DMS153 treated with DMSO at 0.1 percent for 48 hours (cell line): ENCODE data around the gene TMEM178B.

Experiments
- DNase-seq: peaks from one replicate; lab custom pipeline; 2025; ENCODE audit not compliant: unreplicated experiment; lab: John Stamatoyannopoulos, UW

TMEM178B gene

DNA sequence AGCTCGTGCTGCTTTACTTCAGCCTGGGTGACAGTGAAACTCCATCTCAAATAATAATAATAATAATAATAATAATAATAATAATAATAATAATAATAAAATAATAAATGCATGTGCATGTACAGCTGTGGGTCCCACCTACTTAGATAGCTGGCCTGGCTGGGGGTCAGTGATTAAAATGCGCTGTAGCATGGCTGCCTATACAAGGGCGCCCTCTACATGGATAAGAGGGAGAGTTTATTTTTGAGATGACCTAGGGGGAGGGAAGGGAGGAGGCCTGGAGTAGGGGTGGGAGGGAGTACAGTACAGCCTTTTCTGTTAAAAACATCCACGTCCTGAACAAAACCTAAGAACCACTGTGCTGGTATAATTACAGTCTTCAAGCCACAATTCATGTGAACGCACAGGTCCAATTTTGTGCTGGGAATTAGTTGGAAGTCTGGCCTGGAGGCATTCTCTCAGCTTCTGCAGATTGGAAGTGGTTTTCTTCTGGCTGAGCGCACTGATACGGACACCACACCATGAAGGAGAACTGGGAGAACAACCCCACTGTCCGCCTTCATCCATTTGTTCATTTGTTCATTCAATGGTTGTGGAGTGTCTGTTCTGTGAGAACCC, 146.5 kb downstream of the TMEM178B start:
- peak; percentile 51 for DNase-seq

DNA sequence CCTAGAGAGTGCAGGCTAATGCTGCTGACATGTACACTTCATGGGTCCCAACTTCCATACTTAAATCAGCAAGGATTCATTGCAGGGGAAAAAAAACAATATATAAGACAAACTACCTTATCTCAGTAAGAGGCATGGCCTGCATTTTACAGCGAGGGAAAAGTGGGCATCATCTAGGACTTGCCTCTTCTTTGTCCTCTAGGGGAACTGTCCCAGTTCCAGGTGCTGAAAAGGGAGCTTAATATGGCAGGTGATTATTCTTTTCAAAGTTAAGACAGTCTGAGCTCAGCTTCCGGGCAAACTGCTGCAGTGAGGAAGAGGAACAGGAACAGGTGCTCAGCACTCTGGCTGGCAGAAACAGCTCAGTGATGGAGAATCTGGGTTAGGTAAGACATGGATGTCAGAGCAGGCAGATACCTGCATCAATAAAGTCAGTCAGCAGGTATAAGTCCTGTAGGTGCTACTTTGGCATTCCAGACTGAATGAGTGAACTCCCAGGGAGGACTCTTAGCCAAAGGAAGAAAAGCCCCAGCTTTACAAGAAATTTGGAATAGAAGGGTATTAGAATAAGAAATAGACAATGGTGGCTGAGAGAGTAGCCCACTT, 147.2 kb downstream of the TMEM178B start:
- no peak for DNase-seq

DNA sequence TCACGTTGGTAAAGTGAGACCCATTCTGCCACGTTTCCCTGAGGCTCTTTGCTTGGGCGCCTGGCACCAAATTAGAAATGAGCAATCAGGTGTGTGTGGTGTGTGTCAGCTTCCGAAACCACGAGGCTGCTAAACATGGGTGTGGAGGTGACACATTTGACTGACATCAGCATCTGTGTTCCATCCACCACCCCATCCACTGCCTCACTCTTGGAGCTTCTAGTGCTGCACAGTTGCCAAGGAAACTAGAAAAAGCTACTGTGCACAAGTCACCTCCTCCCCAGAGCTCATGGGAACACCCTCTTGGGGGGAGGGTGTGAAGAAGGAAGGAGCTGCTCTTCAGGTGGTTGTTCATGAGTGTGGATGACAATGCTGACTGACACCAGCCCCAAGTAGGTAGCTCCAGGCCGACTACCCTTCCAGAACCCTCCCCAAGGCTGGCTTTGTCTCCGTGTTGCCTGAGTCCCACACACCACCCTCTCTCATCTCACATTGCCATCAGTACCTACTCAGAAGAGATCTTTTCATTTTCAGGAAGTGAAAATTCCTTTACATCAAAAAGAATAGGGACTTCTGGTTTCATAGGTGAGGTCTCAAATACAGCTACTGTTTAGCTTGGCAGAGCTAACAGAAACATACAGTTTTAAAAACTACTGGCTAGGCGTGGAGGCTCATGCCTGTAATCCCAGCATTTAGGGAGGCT, 152.2 kb downstream of the TMEM178B start:
- DNase-seq, result no peak

DNA sequence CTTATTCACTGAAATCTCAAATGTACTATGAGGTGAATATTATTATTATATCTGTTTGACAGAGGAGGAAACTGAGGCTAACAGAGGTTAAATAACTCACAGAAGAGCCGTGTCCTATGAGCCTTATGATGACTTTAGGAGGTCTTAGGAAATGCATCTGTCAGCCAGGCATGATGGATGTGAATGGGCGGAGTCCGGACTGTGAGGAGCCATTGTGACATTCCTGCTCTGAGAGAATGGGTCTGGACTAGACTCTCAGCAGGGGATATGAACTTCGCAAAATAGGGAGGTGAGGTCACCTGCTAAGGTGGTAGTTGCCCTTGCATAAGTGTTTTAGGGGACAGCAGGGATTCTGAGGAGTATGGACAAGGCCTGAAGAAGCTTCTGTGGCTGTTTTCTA, 153.6 kb downstream of the TMEM178B start:
- DNase-seq, result no peak

DNA sequence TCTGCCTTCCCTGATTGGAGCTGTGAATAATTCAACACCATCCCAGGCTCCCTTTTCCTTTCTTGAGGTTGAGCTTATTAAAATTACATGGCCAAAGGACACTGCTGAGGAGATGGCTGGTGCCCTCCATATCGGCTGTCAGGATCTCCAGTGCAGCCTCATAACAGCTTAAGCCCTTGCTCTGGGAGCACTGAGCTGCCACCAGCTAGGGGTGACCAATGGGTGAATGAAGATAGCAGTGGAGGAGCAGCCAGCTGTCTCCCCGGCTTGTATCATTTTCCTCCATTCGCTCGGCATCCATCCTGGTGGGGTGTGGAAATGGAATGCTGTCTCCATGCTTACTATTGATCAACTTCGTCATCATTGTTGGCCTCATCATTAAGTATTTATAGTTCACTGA, 154.6 kb downstream of the TMEM178B start:
- DNase-seq, result no peak

DNA sequence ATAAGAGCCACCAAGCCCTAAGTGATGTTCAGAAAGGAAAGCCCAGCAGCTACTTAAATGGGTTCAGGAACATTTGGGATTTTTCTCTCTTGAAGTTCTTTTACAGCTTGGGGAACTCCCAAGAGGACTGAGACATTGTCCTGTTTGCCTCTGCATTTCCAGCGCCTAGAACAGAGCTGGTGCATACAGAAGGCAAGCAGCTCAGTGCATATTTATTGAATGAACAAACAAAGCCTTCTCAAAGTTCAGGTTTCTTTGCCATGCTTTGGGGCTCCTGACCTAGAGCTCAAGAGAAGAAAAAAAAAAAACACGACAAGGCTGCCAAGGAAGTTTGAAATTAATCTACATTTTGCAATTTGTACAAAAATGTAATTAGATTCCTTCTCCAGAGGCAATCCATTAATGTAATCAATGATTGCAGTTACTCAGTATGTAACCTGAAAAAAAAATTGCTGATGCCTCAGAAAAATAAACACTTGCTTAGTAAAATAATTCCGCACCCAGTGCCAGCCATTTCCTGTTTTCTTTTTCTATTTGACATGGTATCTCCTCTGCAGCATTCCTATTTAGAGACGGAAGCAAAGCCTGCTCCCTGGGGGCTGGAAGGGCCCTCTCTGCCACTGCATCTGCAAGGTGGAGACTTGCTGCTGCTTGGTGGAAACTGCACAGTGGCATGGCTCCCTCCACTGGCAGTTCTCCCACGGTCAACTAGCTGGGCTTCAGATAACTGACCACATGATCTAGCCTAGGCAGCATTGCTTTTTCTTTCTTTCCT, 157.3 kb downstream of the TMEM178B start:
- peak; percentile 72 for DNase-seq

DNA sequence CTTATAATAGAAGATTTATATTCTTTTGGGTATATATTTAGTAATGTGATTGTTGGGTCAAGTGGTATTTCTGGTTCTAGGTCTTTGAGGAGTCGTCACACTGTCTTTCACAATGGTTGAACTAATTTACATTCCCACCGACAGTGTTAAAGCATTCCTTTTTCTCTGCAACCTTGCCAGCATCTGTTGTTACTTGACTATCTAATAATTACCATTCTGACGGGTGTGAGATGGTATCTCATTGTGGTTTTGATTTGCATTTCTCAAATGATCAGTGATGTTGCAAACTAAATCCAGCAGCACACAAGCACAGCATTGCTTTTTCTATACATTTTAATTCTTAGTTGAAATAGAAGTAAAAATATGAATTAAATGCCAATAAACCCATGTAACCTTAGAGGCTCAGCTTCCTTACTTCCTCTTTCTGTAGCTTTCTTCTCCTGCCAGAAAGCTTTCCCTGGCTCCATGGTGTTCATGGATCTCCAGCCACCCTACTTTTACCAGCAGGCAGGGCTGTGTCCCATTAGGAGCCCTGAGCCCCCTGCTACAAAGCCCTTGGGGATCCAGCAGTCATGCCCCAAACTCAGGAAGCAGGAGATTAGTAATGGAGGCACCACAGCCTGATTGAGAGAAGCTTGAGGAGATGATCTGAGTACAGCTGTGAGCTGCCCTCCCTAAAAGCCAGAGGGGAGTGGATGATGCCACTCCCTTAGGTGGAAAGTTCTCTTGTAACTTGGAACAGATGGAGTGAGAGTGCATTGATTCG, 158.6 kb downstream of the TMEM178B start:
- no peak for DNase-seq

DNA sequence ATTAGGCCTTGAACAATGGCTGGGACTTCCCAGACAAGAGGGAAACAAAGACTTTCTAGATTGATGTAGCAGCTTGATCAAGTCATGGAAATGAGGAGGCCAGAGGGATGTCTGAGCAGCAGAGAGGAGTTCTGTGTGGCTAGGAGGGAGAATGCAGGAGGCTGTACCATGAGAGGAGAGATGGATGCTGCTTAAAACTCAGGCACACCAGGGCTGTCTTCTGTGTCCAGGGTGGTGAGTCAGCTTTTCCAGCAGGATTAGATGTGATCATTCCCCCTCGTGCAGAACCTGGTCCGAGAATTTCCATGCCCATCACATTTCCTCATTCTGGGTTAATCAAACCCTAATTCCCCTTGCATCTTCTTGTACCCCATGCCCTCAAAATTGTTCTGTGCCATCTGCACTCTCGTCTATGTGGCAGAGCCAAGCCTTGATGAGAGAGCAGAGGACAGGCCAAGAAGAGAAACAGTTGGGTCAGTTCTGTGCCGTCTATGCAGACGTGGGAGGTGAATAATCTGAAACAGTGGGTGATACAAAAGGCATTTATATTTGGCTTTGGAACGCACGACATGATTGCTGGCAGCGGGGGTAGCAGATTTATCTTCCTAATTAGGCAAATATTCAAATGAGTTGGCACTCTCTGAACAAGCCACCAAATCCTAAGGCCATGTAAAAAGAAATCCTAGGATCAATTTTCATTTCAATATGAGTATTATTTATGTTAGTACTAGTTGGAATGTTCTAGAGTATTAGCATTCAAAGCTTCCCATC, 160.7 kb downstream of the TMEM178B start:
- DNase-seq, result no peak

DNA sequence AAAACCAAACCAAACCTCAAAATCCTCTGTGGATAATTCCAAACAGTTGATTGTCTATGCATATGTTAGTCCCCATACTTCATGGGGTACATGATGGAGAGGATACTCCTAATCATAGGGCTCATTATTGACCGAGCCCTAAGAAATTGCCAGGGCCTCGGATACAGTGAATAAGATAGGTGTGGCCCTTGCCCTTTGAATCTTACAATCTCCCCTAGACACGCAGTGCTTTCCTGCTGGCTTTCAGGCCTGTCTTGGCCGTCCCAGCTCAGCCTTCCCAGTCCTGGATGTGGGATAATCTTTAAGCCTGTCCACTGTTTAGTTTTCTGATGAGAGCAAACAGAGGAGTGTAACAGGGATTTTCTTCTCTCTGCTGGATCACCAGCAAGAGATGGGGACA, 161.8 kb downstream of the TMEM178B start:
- no peak for DNase-seq

DNA sequence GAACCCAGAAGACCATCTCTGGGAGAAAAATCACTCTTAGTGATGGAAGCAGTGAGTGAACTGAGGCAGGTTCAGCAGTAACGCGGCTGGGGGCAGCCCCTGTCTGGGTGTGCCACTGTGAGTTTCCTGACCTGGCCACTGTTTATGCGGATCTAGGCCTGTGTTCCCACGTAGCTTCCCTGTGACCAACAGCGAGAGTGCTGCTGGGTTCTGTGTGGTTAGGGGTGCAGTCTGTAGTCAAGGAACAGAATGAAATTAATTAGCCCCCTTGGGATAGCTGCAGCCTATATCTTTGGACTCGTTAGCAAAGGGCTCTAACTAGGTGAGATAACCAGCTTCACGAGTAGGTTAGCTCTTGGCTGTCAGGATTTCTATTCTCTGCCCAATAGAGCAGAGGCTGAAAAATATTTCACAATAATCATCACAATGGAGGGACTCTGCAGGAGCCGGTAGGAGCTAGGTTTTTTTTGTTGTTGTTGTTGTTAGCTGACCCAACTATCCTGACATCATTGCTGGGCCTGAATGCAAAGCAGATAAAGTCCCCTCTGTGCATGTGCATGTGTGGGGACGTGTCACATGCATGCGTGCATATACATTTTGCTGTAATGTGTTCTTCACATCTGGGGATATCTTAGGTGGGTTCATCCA, 164.9 kb downstream of the TMEM178B start:
- DNase-seq, result no peak

DNA sequence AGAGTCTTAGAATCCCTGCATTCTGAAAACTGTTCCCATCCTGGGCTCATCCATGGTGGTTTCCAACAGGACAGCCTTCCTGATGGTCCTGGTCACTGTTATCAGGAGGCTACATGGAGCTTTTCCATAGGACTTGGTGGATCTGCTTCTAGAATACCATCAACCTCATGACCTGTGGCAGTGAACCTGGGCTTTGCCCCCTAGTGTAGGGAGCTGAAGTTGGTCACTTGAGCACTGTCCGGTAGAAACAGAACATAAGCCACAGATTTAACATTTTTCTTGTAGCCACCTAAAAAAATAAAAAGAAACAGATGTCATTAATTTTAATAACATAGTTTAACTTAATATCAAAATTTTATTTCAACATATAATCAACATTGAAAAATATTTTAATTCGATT, 165.8 kb downstream of the TMEM178B start:
- no peak for DNase-seq

DNA sequence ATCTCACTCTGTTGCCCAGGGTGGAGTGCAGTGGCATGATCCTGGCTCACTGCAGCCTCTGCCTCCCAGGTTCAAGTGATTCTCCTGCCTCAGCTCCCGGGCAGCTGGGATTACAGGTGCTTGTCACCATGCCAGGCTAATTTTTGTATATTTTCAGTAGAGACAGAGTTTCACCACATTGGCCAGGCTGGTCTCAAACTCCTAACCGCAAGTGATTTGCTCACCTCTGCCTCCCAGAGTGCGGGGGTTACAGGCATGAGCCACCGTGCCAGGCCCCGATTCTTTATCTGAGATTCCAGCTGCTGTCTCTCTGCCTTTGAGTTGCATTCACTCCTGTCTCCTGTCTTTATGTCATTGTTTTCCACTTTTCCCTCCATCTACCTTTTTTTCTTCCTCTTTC, 168.7 kb downstream of the TMEM178B start:
- DNase-seq, result no peak

DNA sequence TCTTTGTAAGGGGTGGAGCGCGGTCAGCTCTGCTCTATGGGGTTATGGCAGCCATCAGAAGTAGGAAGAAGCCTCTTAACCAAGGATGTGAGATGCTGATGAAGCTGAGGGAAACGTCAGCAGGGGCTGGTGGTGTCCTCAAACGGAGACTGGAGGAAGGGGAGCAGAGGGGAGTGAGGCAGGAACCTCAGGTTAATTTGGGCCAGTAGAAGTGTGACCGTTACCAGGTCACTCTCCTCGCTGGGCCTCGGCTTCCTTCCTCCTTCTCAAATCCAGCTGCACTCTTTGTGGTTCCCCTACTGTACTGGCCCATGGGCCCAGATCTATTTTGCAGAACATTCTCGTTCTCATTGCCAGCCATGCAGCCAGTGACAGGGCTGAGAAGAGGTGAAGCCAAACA, 169.5 kb downstream of the TMEM178B start:
- DNase-seq, result no peak

DNA sequence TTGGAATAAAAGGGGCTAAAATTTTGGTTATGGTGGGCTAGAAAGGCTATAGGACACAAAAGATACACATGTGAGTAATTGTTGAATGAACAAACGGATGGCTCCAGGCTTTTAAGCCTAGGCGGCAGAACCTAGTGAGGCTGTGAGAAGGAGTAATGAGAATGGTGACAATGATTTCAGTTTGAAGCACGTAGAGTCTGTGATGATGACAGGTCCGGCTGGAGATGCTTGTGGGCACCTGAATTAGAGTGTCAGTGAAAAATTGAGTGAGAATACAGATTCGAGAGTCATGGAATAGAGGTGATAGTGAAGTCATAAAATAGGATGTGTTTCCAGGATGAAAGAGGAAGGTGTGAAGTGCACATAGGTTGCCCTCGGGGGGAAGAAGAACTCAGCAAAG, 170.6 kb downstream of the TMEM178B start:
- no peak for DNase-seq

DNA sequence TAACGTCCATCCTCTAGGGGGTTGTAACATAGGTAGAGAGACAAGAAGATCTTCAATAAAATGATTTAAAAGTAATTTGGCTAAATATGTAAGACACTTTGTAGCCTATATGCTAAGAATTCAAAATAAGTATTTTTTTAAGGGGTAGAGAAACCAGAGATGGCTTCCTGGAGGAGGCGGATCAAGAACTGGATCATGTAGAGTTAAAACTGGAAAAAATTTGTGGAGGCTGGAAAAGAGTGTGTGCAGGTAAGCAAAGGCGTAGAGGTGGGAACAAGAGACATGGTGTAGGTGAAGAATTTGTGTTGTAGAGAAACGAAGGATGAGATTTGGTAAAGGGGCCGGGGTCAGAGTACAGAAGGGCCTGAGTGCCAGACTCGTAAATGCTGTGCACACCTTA, 172.6 kb downstream of the TMEM178B start:
- no peak for DNase-seq

DNA sequence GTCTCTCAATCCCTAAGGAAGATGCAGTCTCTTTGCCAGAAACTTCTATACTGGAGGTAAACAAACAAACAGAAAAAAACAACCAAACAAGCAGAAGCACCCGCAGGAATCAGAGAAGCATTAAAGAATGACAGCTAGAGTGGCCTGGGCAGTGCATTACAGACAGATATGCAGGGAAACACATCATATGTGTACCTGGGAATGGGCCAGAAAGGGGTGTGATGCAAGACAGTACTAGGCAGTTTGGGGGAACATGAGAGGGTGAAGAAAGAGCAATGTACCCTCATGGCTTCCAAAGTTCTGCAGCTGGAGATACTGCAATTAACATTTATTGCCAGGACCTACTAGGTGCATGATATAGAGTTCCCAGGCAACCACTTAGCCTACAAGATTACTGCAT, 177.3 kb downstream of the TMEM178B start:
- no peak for DNase-seq

DNA sequence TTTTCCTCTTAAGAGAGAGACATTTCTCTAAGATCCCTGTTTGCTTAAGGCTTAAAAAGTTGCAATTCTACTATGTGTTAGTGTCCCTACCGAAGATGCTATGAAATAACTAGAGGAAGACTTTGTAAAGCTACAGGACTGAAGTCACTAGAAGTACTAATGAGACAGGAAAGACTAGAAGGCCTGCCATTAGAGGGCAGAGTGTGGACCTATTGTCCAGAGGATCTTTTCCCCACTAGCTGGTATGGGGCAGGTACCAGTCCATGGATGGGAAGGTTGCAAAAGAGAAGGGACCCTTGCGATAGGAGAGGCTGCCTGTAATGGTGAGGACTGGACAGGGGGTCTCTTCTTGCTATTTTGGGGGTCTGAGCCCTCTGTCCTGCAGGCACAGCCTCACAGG, 178.1 kb downstream of the TMEM178B start:
- DNase-seq, result no peak

DNA sequence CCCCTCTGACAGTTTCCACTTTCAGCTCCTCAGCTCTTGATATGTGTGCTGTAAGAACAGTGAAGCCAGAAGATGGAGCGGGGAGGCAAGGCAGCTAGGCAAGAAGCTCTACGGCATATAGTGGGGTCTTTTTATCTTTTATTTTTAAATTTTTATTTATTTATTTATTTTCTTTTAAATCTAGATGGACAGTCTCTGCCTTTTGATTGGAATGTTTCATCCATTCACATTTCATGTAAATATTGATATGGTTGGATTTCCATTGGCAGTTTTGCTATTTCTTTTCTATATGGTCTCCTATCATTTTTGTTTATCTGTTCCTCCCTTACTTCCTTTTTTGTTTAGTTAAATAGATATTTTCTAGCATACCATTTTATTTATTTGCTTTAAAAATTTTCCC, 183.7 kb downstream of the TMEM178B start:
- no peak for DNase-seq

DNA sequence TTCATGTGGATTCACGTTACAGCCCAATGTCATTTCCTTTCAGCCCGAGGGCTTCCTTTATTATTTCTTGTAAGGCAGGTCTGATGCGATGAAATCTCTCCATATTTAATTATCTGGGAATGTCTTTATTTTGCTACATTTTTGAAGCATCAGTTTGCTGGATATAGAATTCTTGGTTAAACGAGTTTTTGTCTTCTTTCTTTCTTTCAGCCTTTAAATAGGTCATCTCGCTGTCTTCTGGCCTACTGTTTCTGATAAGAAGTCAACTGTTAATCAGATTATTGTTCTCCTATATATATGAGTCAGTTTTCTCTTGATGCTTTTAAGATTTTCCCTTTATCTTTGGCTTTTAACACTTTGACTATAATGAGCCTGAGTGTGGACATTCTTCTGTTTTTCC, 184.7 kb downstream of the TMEM178B start:
- no peak for DNase-seq
